AML-193 (cell line): ENCODE data around the gene IL6R.

Experiments
- DNase-seq, 2 experiments: peaks; one replicate each; lab custom pipeline; 2025; lab: John Stamatoyannopoulos, UW

The IL6R gene

DNA sequence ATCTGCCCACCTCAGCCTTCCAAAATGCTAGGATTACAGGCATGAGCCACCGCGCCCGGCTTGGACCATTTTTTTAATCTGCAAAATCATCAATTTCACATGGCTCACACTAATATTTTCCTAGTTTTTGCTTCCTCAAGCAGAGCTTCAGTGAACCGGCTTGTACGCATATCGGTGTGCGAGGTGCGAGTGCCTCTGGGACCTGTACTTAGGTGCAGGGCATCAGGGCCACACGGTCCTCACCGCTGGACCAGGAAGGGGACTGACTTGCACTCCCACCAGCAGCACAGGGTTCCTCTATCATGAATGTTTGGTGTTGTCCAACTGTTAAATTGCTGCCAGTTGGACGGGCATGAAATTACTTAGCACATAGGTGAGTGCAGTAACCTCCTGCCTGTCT, 112.5 kb downstream of the IL6R start:
- DNase-seq: no peak
